SU-DHL-6 (cell line): ENCODE data around the gene ARMH4.
"Not testable (repeated sequence)": the region's sequence is repeated elsewhere in the genome, so short reads cannot be mapped to it uniquely, and the experiment has no call there.

Source experiments
- H2AFZ ChIP-seq: fragments of 200-600 bp; sonication (generic); 2 replicates; pipeline ENCODE4 v1.6.1; 2014; ENCODE audit warnings: low read depth, mild to moderate bottlenecking, moderate library complexity, mixed read lengths, antibody characterized with exemption, low read length; ENCODE audit not compliant: severe bottlenecking
- H3F3A ChIP-seq: fragments of 200-600 bp; shearing (Covaris generic); 2 replicates; pipeline ENCODE4 v1.6.0; 2016; ENCODE audit warnings: antibody characterized with exemption, mild to moderate bottlenecking; ENCODE audit not compliant: insufficient read depth
- H3K27ac ChIP-seq: fragments of 200-600 bp; sonication (generic); 2 replicates; pipeline ENCODE4 v1.5.1; 2016; ENCODE audit warnings: low read depth, mild to moderate bottlenecking, low read length, moderate library complexity, mixed read lengths
- H3K27me3 ChIP-seq: fragments of 200-600 bp; sonication (generic), shearing (Covaris generic); 2 replicates; pipeline ENCODE4 v1.6.0; 2014; ENCODE audit warnings: mild to moderate bottlenecking, low read length
- H3K36me3 ChIP-seq: fragments of 200-600 bp; sonication (generic); 2 replicates; pipeline ENCODE4 v1.6.1; 2014; ENCODE audit warnings: mild to moderate bottlenecking, low read length, mixed read lengths
- H3K4me2 ChIP-seq: fragments of 300-600, 200-600 bp; shearing (Covaris generic), sonication (generic); 2 replicates; pipeline ENCODE4 v1.6.0; 2014; ENCODE audit warnings: low read length, low read depth, mild to moderate bottlenecking; ENCODE audit not compliant: poor library complexity, severe bottlenecking
- H3K4me3 ChIP-seq: fragments of 200-600 bp; sonication (generic); 2 replicates; pipeline ENCODE4 v1.5.1; 2014; ENCODE audit warnings: antibody characterized with exemption, low read length, mild to moderate bottlenecking, mixed read lengths; ENCODE audit not compliant: insufficient read depth, poor library complexity, severe bottlenecking
- H3K79me2 ChIP-seq: fragments of 200-600 bp; sonication (generic); 2 replicates; pipeline ENCODE4 v1.6.1; 2014; ENCODE audit warnings: mild to moderate bottlenecking, low read length, moderate library complexity; ENCODE audit not compliant: insufficient read depth
- H3K9ac ChIP-seq: fragments of 200-600 bp; sonication (generic); 2 replicates; pipeline ENCODE4 v1.7.0; 2014; ENCODE audit warnings: mild to moderate bottlenecking, low read length
- H3K9me2 ChIP-seq: fragments of 200-600 bp; sonication (generic); replicated peaks from 2 replicates; pipeline ENCODE4 v1.6.1; 2014; ENCODE audit warnings: low read length; ENCODE audit not compliant: insufficient read depth
- H3K9me3 ChIP-seq: fragments of 200-600 bp; sonication (generic); 2 replicates; pipeline ENCODE4 v1.6.1; 2014; ENCODE audit warnings: low read length, mixed read lengths; ENCODE audit not compliant: insufficient read depth
- H4K20me1 ChIP-seq: fragments of 200-600 bp; sonication (generic); 2 replicates; pipeline ENCODE4 v1.6.1; 2014; ENCODE audit warnings: low read depth, mild to moderate bottlenecking, antibody characterized with exemption, low read length, moderate library complexity, mixed read lengths
- EZH2phosphoT487 ChIP-seq: fragments of 200-600 bp; sonication (generic), shearing (Covaris generic); conservative IDR thresholded peaks from 2 replicates; pipeline ENCODE4 v1.6.1; 2018; ENCODE audit warnings: mild to moderate bottlenecking, antibody characterized with exemption, low read length, moderate library complexity, mixed read lengths
- TF ChIP-seq, protein P1 (sequence below): fragments of 200-600 bp; sonication (generic); IDR thresholded peaks from one replicate; pipeline ENCODE4 v1.5.1; 2017; ENCODE audit warnings: antibody characterized with exemption, mild to moderate bottlenecking, low read length, moderate library complexity; ENCODE audit not compliant: insufficient read depth, poor library complexity, severe bottlenecking

Gene ARMH4

DNA sequence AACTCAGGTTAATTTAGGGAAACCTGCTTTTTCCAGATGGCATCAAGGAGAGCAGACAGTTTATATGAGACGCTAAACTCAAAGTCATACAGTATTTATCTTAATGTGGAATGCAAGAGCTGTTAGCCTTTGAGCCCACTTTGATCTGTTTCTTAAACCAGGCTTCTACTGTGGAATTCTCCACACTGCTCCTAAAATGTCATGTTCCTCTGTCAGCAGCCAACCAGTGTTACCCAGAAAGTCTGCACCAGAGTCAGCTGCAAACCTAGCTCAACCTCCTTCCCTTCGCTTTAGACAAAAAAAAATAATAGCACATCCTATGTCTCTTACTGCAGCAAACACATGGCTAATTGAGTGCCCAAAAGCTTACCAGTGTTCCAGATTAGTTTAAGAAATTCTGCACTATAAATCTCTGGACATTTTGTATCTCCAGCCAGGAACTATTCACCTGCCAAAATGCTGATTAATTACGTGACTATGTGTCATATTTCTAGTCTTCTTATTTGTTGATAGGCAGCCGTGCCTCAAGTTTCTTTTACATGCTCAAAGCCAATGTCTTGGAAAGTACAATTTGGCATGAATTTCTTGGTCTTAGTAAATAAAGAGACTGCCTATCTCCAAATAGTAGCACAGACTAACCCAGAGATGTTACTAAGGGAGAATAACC lies 21.8 kb downstream of the ARMH4 start:
- no peak overlapping the region for H3K4me3 ChIP-seq
- TF ChIP-seq EZH2phosphoT487: no peak
- TF ChIP-seq, protein P1, sequence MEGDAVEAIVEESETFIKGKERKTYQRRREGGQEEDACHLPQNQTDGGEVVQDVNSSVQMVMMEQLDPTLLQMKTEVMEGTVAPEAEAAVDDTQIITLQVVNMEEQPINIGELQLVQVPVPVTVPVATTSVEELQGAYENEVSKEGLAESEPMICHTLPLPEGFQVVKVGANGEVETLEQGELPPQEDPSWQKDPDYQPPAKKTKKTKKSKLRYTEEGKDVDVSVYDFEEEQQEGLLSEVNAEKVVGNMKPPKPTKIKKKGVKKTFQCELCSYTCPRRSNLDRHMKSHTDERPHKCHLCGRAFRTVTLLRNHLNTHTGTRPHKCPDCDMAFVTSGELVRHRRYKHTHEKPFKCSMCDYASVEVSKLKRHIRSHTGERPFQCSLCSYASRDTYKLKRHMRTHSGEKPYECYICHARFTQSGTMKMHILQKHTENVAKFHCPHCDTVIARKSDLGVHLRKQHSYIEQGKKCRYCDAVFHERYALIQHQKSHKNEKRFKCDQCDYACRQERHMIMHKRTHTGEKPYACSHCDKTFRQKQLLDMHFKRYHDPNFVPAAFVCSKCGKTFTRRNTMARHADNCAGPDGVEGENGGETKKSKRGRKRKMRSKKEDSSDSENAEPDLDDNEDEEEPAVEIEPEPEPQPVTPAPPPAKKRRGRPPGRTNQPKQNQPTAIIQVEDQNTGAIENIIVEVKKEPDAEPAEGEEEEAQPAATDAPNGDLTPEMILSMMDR: no peak
- H3K9me2 ChIP-seq: no peaks in the 10 kb centered on the region
- H3K27ac ChIP-seq: no peak overlapping the region
- no peaks in the 10 kb centered on the region for H3K27me3 ChIP-seq
- no peak overlapping the region for H2AFZ ChIP-seq
- H3F3A ChIP-seq: no peaks in the 10 kb centered on the region
- no peaks in the 10 kb centered on the region for H4K20me1 ChIP-seq
- H3K4me2 ChIP-seq: no peak overlapping the region
- H3K9me3 ChIP-seq: no peaks in the 10 kb centered on the region
- H3K79me2 ChIP-seq: no peaks in the 10 kb centered on the region
- H3K9ac ChIP-seq: no peak overlapping the region
- no peaks in the 10 kb centered on the region for H3K36me3 ChIP-seq

DNA sequence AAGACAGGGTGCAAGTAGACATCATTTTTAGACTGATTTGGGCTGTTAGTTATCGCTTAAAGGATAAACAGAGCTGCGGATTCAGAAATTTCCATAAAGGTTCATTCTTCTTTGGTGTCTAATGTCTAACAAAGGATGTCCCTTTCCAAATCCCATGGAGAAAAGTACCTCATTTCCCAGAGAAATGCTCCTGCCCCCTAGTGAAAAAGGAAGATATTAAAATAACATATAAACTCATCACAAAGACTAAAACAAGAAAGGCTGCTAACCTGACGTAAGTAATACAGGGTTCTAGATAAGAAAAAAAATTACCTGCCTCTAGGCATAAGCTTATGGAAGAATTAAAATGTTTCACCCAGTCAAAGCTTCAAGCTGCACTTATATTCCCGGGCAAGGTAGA lies 22.8 kb downstream of the ARMH4 start:
- no peak overlapping the region for H2AFZ ChIP-seq
- no peak overlapping the region for H3K4me2 ChIP-seq
- no peaks in the 10 kb centered on the region for H3K79me2 ChIP-seq
- no peaks in the 10 kb centered on the region for H3F3A ChIP-seq
- H3K36me3 ChIP-seq: no peaks in the 10 kb centered on the region
- H3K27ac ChIP-seq: no peak overlapping the region
- H3K9me2 ChIP-seq: no peaks in the 10 kb centered on the region
- H3K4me3 ChIP-seq: no peak overlapping the region
- TF ChIP-seq, protein P1: no peak
- no peak for TF ChIP-seq EZH2phosphoT487
- no peaks in the 10 kb centered on the region for H3K9me3 ChIP-seq
- no peaks in the 10 kb centered on the region for H3K27me3 ChIP-seq
- no peaks in the 10 kb centered on the region for H4K20me1 ChIP-seq
- no peak overlapping the region for H3K9ac ChIP-seq

DNA sequence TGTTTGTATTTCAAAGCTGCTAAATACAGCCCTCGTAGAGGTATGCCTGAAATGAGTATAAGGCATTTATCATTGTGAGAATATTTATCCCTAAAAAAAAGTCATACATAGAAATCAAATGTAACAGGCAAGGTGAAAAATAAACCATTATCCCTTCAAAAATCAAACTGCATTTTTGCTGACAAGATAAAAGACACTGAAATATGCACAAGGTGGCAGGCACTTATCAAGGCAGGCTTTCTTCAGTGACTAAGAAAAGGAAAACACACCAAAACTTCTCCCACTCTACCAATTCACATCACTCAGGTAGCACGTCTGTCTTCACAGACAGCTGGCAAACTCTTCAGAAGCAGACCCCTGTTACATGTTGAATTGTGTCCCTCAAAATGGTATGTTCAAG lies 23.6 kb downstream of the ARMH4 start:
- no peaks in the 10 kb centered on the region for H3K79me2 ChIP-seq
- no peaks in the 10 kb centered on the region for H3F3A ChIP-seq
- no peaks in the 10 kb centered on the region for H3K27me3 ChIP-seq
- no peaks in the 10 kb centered on the region for H3K9me3 ChIP-seq
- H3K36me3 ChIP-seq: no peaks in the 10 kb centered on the region
- no peak overlapping the region for H2AFZ ChIP-seq
- H3K9me2 ChIP-seq: no peaks in the 10 kb centered on the region
- no peaks in the 10 kb centered on the region for H4K20me1 ChIP-seq
- H3K9ac ChIP-seq: no peak overlapping the region
- no peak overlapping the region for H3K4me2 ChIP-seq
- H3K27ac ChIP-seq: no peak overlapping the region
- TF ChIP-seq, protein P1: no peak
- no peak for TF ChIP-seq EZH2phosphoT487
- H3K4me3 ChIP-seq: no peak overlapping the region

DNA sequence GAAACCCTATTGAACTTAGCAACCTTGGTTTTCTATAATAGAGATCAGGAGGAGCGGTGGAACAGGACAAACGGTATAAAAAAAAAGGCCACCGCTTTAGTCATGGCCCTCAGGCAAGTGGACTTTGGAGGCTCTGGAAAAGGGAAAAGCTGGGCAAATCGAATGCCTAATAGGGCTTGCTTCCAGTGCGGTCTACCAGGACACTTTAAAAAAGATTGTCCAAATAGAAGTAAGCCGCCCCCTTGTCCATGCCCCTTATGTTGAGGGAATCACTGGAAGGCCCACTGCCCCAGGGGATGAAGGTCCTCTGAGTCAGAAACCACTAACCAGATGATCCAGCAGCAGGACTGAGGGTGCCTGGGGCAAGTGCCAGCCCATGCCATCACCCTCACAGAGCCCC lies 29.5 kb downstream of the ARMH4 start:
- not testable (repeated sequence) for H3K36me3 ChIP-seq, H3K9me3 ChIP-seq, H3K9me2 ChIP-seq, H3K79me2 ChIP-seq, H3F3A ChIP-seq, H3K9ac ChIP-seq, H4K20me1 ChIP-seq, H3K27ac ChIP-seq, H3K4me2 ChIP-seq, H3K4me3 ChIP-seq, H2AFZ ChIP-seq, H3K27me3 ChIP-seq
